A673 (cell line): Measurements from ENCODE around the gene RUNX2. TPM values are rescaled to one million over a fixed set of nuclear protein-coding genes. Genes with fewer than 3 reads are reported as not detected.

Experiments
- BruUV-seq: library from RNA; stranded (reverse); fragments of 400-500 nt; replicated peaks from 2 replicates; lab custom pipeline; 2021; lab: Mats Ljungman, UMichigan
- CTCF ChIA-PET: fragments of 300-600 bp; sonication (Branson Sonifier 250); formaldehyde crosslinking; loops from one replicate; lab custom pipeline; 2022; ENCODE audit warnings: antibody characterized with exemption; lab: Charles Lee
- POLR2A ChIA-PET: fragments of 300-600 bp; sonication (Branson Sonifier 250); formaldehyde crosslinking; loops from one replicate; lab custom pipeline; 2022; ENCODE audit warnings: antibody characterized with exemption; ENCODE audit not compliant: low non-redundant PET; lab: Charles Lee
- DNase-seq: peaks from one replicate; pipeline ENCODE4 v3.0.0-alpha.2; 2015; ENCODE audit warnings: low spot score
- H3K27ac ChIP-seq: fragments of 200-600 bp; sonication (generic); 2 replicates; pipeline ENCODE4 v1.5.1; 2016; ENCODE audit warnings: mixed run types, low read depth, mild to moderate bottlenecking, mixed read lengths, antibody characterized with exemption, low read length; ENCODE audit not compliant: poor library complexity, severe bottlenecking
- H3K27me3 ChIP-seq: fragments of 200-600 bp; sonication (generic); replicated peaks from 2 replicates; pipeline ENCODE4 v1.6.1; 2017; ENCODE audit warnings: mixed run types, low read depth, mild to moderate bottlenecking, mixed read lengths, antibody characterized with exemption, low read length; ENCODE audit not compliant: insufficient read depth, poor library complexity
- H3K36me3 ChIP-seq: fragments of 200-600 bp; sonication (generic); 2 replicates; pipeline ENCODE4 v1.6.1; 2016; ENCODE audit warnings: mixed run types, mild to moderate bottlenecking, mixed read lengths, antibody characterized with exemption, low read length; ENCODE audit not compliant: insufficient read depth, poor library complexity, severe bottlenecking
- H3K4me1 ChIP-seq: fragments of 200-600 bp; sonication (generic); 2 replicates; pipeline ENCODE4 v1.6.1; 2017; ENCODE audit warnings: mixed run types, mild to moderate bottlenecking, mixed read lengths, antibody characterized with exemption, low read length; ENCODE audit not compliant: insufficient read depth, poor library complexity, severe bottlenecking
- H3K4me3 ChIP-seq: fragments of 200-600 bp; sonication (generic); 2 replicates; pipeline ENCODE4 v1.5.1; 2016; ENCODE audit warnings: low read depth, mixed run types, mild to moderate bottlenecking, mixed read lengths, low read length; ENCODE audit not compliant: poor library complexity, severe bottlenecking
- H3K9me3 ChIP-seq: fragments of 200-600 bp; sonication (generic); 2 replicates; pipeline ENCODE4 v1.6.1; 2016; ENCODE audit warnings: mixed run types, low read depth, mild to moderate bottlenecking, mixed read lengths, antibody characterized with exemption, low read length; ENCODE audit not compliant: poor library complexity, severe bottlenecking
- CTCF ChIP-seq: fragments of 300-800, 200-600 bp; sonication (generic); conservative IDR thresholded peaks from 2 replicates; pipeline ENCODE4 v1.5.1; 2017; ENCODE audit warnings: low read depth, mild to moderate bottlenecking, antibody characterized with exemption, low read length, moderate library complexity, mixed read lengths
- EZH2 ChIP-seq: fragments of 200-600 bp; sonication (generic); IDR thresholded peaks from 2 replicates; pipeline ENCODE4 v1.6.1; 2017; ENCODE audit warnings: borderline replicate concordance, low read depth, mild to moderate bottlenecking, mixed read lengths, antibody characterized with exemption, low read length; ENCODE audit not compliant: poor library complexity, severe bottlenecking
- intact Hi-C: fragments of 100-400 bp; cut with micrococcal nuclease; formaldehyde crosslinking; loops from one replicate; pipeline ENCODE4 v1.10.0; 2022; ENCODE audit not compliant: unreplicated experiment
- total RNA-seq: library from RNA; stranded (reverse); gene quantifications from 2 replicates; pipeline ENCODE4 v1.2.3, GENCODE V29; 2021

The RUNX2 gene
- total RNA-seq, 1 experiment from 2014 or later, result 4.9 TPM

GRCh38 chr6:45591890-45592289 is 263.8 kb downstream of the RUNX2 start:
- ChIA-PET CTCF (no interaction called here), POLR2A (no interaction called here)
- H3K36me3 ChIP-seq, result no peaks in the 10 kb centered on the region
- H3K9me3 ChIP-seq, result no peaks in the 10 kb centered on the region
- no peak for TF ChIP-seq CTCF
- no peak for TF ChIP-seq EZH2
- DNase-seq, result no peak
- peak overlapping the region; percentile 84 for H3K27ac ChIP-seq
- no peaks in the 10 kb centered on the region for H3K27me3 ChIP-seq
- no TSS peak for BruUV-seq
- no peak overlapping the region for H3K4me3 ChIP-seq
- intact Hi-C loops, result no loop called here
- H3K4me1 ChIP-seq, result peaks cover 39% of the 10 kb centered on the region

- no peak for TF ChIP-seq CTCF
- TF ChIP-seq EZH2, result no peak
- H3K27ac ChIP-seq, result no peak overlapping the region
- BruUV-seq, result no TSS peak
- ChIA-PET CTCF (no interaction called here), POLR2A (no interaction called here)
- peaks cover 39% of the 10 kb centered on the region for H3K4me1 ChIP-seq
- H3K36me3 ChIP-seq, result no peaks in the 10 kb centered on the region
- no peak overlapping the region for H3K4me3 ChIP-seq
- H3K27me3 ChIP-seq, result no peaks in the 10 kb centered on the region
- DNase-seq, result no peak
- intact Hi-C loops, result no loop called here
- H3K9me3 ChIP-seq, result no peaks in the 10 kb centered on the region
Measured at GRCh38 chr6:45592991-45593390, 264.9 kb downstream of the RUNX2 start.

GRCh38 chr6:45595010-45595851 is 267.1 kb downstream of the RUNX2 start:
- POLR2A ChIA-PET, result interaction anchor here (0.6 kb wide), 1 partner anchor 40 kb away, joined by 3 read pairs; no protein-coding TSS in a partner anchor
- no peak overlapping the region for H3K27ac ChIP-seq
- no peak overlapping the region for H3K4me3 ChIP-seq
- H3K4me1 ChIP-seq, result peaks cover 26% of the 10 kb centered on the region
- H3K27me3 ChIP-seq, result no peaks in the 10 kb centered on the region
- no peaks in the 10 kb centered on the region for H3K36me3 ChIP-seq
- no peaks in the 10 kb centered on the region for H3K9me3 ChIP-seq
- DNase-seq, result peak; percentile 25
- TF ChIP-seq CTCF (no peak), EZH2 (no peak)
- CTCF ChIA-PET, result no interaction called here
- BruUV-seq, result no TSS peak
- intact Hi-C loops, result no loop called here
